DOHH2 (cell line): ENCODE data around the gene RIN3.

Experiments used
- CTCF ChIP-seq: fragments of 200-600 bp; sonication (generic); IDR thresholded peaks from one replicate; pipeline ENCODE4 v1.5.1; 2014; ENCODE audit warnings: antibody characterized with exemption, mild to moderate bottlenecking, low read depth, low read length; ENCODE audit not compliant: poor library complexity, severe bottlenecking
- EZH2phosphoT487 ChIP-seq: fragments of 200-600 bp; sonication (generic); IDR thresholded peaks from 2 replicates; pipeline ENCODE4 v1.6.1; 2017; ENCODE audit warnings: borderline replicate concordance, mild to moderate bottlenecking, antibody characterized with exemption, low read length, moderate library complexity, mixed read lengths

- no peak for TF ChIP-seq CTCF
- TF ChIP-seq EZH2phosphoT487 = no peak
These were observed 43.9 kb downstream of the RIN3 start for GRCh38 chr14:92557544-92557912.
